ENCODE results near the gene RAB23. TPM values are rescaled to one million over a fixed set of nuclear protein-coding genes. Genes with fewer than 3 reads are reported as not detected.

RAB23 gene
- total RNA-seq, 1 donor from 2014 or later = 21.4 TPM

GRCh38 chr6:57209030-57209429 lies 13.1 kb downstream of the RAB23 start:
- Histone ChIP-seq H3K36me3 (ENCODE audit: insufficient read depth, low read length) (peaks cover 7% of the 10 kb centered on the region), H3K79me2 (ENCODE audit: insufficient read depth, low read length) (peaks cover 96% of the 10 kb centered on the region), H3K4me3 (ENCODE audit: insufficient read depth, low read depth, low read length) (no peak overlapping the region), H3K9me3 (ENCODE audit: insufficient read depth, low read depth, low read length) (no peaks in the 10 kb centered on the region), H2AFZ (ENCODE audit: low read depth, low read length) (no peak overlapping the region), H3K27me3 (ENCODE audit: insufficient read depth, low read length) (no peaks in the 10 kb centered on the region), H3K4me2 (ENCODE audit: low read length) (no peak overlapping the region), H3K27ac (ENCODE audit: low read depth, low read length) (no peak overlapping the region), H4K20me1 (ENCODE audit: insufficient read depth, low read length) (peaks cover 46% of the 10 kb centered on the region), H3K9ac (ENCODE audit: low read length) (no peak overlapping the region), H3K4me1 (ENCODE audit: insufficient read depth, low read length) (no peaks in the 10 kb centered on the region)
- DNase-seq (ENCODE audit: low read depth) (no peak), FAIRE-seq (no peak)
- TF ChIP-seq EZH2 (IDR thresholded peaks at IDR 0.05; ENCODE audit: insufficient read depth, low read length) = no peak
- peaks cover 20% of the 10 kb centered on the region for H3K4me1 Mint-ChIP-seq (ENCODE audit: low read depth, unreplicated experiment)
- peak overlapping the region; percentile 2 for H3K27ac Mint-ChIP-seq (ENCODE audit: unreplicated experiment)
- H3K4me3 Mint-ChIP-seq (ENCODE audit: unreplicated experiment) = no peak overlapping the region
- peaks cover 1% of the 10 kb centered on the region for H3K9me3 Mint-ChIP-seq (ENCODE audit: unreplicated experiment)
- H3K36me3 Mint-ChIP-seq (ENCODE audit: low read depth, unreplicated experiment) = no peaks in the 10 kb centered on the region
- no peaks in the 10 kb centered on the region for H3K27me3 Mint-ChIP-seq (ENCODE audit: low read depth, unreplicated experiment)

GRCh38 chr6:57207872-57208271 lies 14.2 kb downstream of the RAB23 start:
- Histone ChIP-seq H4K20me1 (ENCODE audit: insufficient read depth, low read length) (peaks cover 38% of the 10 kb centered on the region), H3K4me2 (ENCODE audit: low read length) (no peak overlapping the region), H3K27ac (ENCODE audit: low read depth, low read length) (no peak overlapping the region), H3K36me3 (ENCODE audit: insufficient read depth, low read length) (peaks cover 7% of the 10 kb centered on the region), H3K4me1 (ENCODE audit: insufficient read depth, low read length) (no peaks in the 10 kb centered on the region), H3K9me3 (ENCODE audit: insufficient read depth, low read depth, low read length) (no peaks in the 10 kb centered on the region), H2AFZ (ENCODE audit: low read depth, low read length) (no peak overlapping the region), H3K79me2 (ENCODE audit: insufficient read depth, low read length) (peaks cover 94% of the 10 kb centered on the region), H3K4me3 (ENCODE audit: insufficient read depth, low read depth, low read length) (no peak overlapping the region), H3K27me3 (ENCODE audit: insufficient read depth, low read length) (no peaks in the 10 kb centered on the region), H3K9ac (ENCODE audit: low read length) (no peak overlapping the region)
- Mint-ChIP-seq H3K27ac (ENCODE audit: unreplicated experiment) (no peak overlapping the region), H3K4me1 (ENCODE audit: low read depth, unreplicated experiment) (peaks cover 20% of the 10 kb centered on the region), H3K36me3 (ENCODE audit: low read depth, unreplicated experiment) (no peaks in the 10 kb centered on the region), H3K27me3 (ENCODE audit: low read depth, unreplicated experiment) (no peaks in the 10 kb centered on the region), H3K9me3 (ENCODE audit: unreplicated experiment) (no peaks in the 10 kb centered on the region), H3K4me3 (ENCODE audit: unreplicated experiment) (no peak overlapping the region)
- DNase-seq (ENCODE audit: low read depth) (no peak), FAIRE-seq (peak; percentile 60)
- TF ChIP-seq EZH2 (IDR thresholded peaks at IDR 0.05; ENCODE audit: insufficient read depth, low read length) = no peak
- no peak for TF ChIP-seq CTCF (IDR thresholded peaks at IDR 0.05; ENCODE audit: insufficient read depth, low read depth, low read length)

GRCh38 chr6:57207141-57207540 lies 15.0 kb downstream of the RAB23 start:
- Histone ChIP-seq H3K4me1 (ENCODE audit: insufficient read depth, low read length) (no peaks in the 10 kb centered on the region), H3K4me2 (ENCODE audit: low read length) (no peak overlapping the region), H3K36me3 (ENCODE audit: insufficient read depth, low read length) (peaks cover 7% of the 10 kb centered on the region), H3K79me2 (ENCODE audit: insufficient read depth, low read length) (peaks cover 93% of the 10 kb centered on the region), H3K9ac (ENCODE audit: low read length) (no peak overlapping the region), H2AFZ (ENCODE audit: low read depth, low read length) (no peak overlapping the region), H3K27me3 (ENCODE audit: insufficient read depth, low read length) (no peaks in the 10 kb centered on the region), H4K20me1 (ENCODE audit: insufficient read depth, low read length) (peaks cover 35% of the 10 kb centered on the region), H3K4me3 (ENCODE audit: insufficient read depth, low read depth, low read length) (no peak overlapping the region), H3K27ac (ENCODE audit: low read depth, low read length) (no peak overlapping the region), H3K9me3 (ENCODE audit: insufficient read depth, low read depth, low read length) (no peaks in the 10 kb centered on the region)
- H3K9me3 Mint-ChIP-seq (ENCODE audit: unreplicated experiment) = no peaks in the 10 kb centered on the region
- H3K27ac Mint-ChIP-seq (ENCODE audit: unreplicated experiment) = no peak overlapping the region
- peak; percentile 9 for FAIRE-seq
- no peaks in the 10 kb centered on the region for H3K27me3 Mint-ChIP-seq (ENCODE audit: low read depth, unreplicated experiment)
- no peak for TF ChIP-seq CTCF (IDR thresholded peaks at IDR 0.05; ENCODE audit: insufficient read depth, low read depth, low read length)
- TF ChIP-seq EZH2 (IDR thresholded peaks at IDR 0.05; ENCODE audit: insufficient read depth, low read length) = no peak
- H3K4me3 Mint-ChIP-seq (ENCODE audit: unreplicated experiment) = no peak overlapping the region
- H3K4me1 Mint-ChIP-seq (ENCODE audit: low read depth, unreplicated experiment) = peaks cover 20% of the 10 kb centered on the region
- H3K36me3 Mint-ChIP-seq (ENCODE audit: low read depth, unreplicated experiment) = no peaks in the 10 kb centered on the region
- peak; percentile 74 for DNase-seq (ENCODE audit: low read depth)
